ENCODE measurements around the gene NDUFV3. TPM values are rescaled to one million over a fixed set of nuclear protein-coding genes. Genes with fewer than 3 reads are reported as not detected.

Gene NDUFV3
- polyA plus RNA-seq, 1 of the 3 experiments (the other 2 are of a cell fraction) = 32.9 TPM

DNA sequence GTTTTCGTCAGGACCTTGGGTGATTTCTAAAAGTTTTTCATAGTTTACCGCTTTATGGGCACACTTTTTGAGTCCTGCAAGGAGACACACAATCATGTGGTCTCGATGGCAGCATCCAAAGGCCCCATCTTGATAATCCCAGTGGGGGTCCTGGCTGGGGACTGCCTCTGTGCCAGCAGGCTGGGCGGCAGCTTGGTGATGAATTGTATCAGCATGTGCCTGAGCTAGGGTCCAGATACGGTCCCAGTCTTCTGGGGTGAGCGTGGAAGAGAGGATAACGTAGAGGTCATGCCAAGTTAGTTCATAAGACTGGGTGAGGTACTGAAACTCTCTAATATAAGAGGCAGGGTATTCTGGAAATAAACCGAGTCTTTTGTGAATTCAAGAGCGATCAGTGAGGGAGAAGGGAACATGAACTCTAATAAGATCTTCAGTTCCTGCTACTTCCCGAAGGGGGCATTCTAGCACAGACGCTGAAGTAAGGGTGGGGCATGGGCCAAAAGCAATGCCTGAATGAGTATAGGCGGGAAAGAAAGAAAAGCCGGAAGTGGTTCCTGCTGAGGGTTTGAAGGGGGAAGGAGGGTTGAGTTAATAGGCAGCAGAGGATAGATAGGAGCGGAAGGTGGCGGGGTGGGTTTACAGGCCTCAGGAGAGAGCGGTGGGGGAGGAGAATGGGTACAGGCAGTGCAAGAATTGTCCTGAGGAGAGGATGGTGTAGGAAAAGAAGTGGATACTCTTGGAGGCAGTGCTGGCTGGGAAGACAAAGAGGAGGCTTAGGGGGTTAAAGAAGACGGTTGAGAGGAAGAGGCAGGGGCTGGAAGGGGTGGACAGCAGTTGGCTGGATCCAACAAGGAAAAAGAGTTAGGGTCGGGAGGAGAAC lies 30.7 kb downstream of the NDUFV3 start (continued):
- TF ChIP-seq, protein P1, sequence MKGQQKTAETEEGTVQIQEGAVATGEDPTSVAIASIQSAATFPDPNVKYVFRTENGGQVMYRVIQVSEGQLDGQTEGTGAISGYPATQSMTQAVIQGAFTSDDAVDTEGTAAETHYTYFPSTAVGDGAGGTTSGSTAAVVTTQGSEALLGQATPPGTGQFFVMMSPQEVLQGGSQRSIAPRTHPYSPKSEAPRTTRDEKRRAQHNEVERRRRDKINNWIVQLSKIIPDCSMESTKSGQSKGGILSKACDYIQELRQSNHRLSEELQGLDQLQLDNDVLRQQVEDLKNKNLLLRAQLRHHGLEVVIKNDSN (IDR thresholded peaks at IDR 0.05; ENCODE audit: borderline replicate concordance, low read depth) = no peak
- TF ChIP-seq MEF2A (IDR thresholded peaks at IDR 0.05; ENCODE audit: borderline replicate concordance, low read depth) (no peak), SIN3A (IDR thresholded peaks at IDR 0.05; ENCODE audit: borderline replicate concordance, low read depth, low read length) (no peak), FOXM1 (IDR thresholded peaks at IDR 0.05; ENCODE audit: low read depth) (no peak), TCF12 (IDR thresholded peaks at IDR 0.05) (no peak), POLR2AphosphoS5 (IDR thresholded peaks at IDR 0.05; ENCODE audit: low read depth, low read length) (no peak), SMC3 (IDR thresholded peaks at IDR 0.05; ENCODE audit: low read depth, low read length) (peak; percentile 77), GABPA (IDR thresholded peaks at IDR 0.05; ENCODE audit: low read depth) (peak; percentile 26; the same call in 1 of the 2 replicates), YY1 (IDR thresholded peaks at IDR 0.05; ENCODE audit: low read depth) (no peak), EP300 (IDR thresholded peaks at IDR 0.05; ENCODE audit: borderline replicate concordance in 1 of 2, low read depth in 1 of 2, low read length in 1 of 2) (no peak), MXI1 (IDR thresholded peaks at IDR 0.05; ENCODE audit: low read depth, low read length) (no peak)
- TF ChIP-seq, protein P2, sequence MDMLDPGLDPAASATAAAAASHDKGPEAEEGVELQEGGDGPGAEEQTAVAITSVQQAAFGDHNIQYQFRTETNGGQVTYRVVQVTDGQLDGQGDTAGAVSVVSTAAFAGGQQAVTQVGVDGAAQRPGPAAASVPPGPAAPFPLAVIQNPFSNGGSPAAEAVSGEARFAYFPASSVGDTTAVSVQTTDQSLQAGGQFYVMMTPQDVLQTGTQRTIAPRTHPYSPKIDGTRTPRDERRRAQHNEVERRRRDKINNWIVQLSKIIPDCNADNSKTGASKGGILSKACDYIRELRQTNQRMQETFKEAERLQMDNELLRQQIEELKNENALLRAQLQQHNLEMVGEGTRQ (IDR thresholded peaks at IDR 0.05; ENCODE audit: borderline replicate concordance, low read depth, low read length) = no peak

DNA sequence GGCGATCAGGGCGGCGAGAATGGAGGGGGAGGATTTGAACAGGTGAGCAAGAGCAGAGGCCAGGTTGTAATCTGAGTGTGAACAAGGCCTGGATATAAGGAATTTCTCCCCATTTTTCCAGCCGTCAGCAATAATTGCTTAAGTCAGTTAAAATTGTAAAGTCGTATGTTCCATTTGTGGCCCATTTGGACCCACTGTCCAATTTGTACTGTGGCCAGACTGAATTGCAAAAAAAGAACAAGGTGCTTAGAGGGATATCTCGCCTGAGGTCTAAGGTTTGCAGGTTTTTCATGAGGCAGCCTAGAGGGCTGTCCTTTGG lies 31.3 kb downstream of the NDUFV3 start:
- H3K27ac ChIP-seq (ENCODE audit: low read depth in 2 of 2, low read length in 1 of 2) = no peak overlapping the region
- no peaks in the 10 kb centered on the region for H3K9me3 ChIP-seq
- H3K9ac ChIP-seq = no peak overlapping the region
- no peaks in the 10 kb centered on the region for H3K9me2 ChIP-seq
- no peaks in the 10 kb centered on the region for H3F3A ChIP-seq (replicated peaks; ENCODE audit: insufficient read depth)
- no peaks in the 10 kb centered on the region; a peak in 2 of 4 replicates for H3K4me1 ChIP-seq (ENCODE audit: control insufficient read depth in 1 of 2, insufficient read depth in 2 of 2, low read depth in 1 of 2, low read length in 1 of 2)
- WGBS (ENCODE audit: low lambda C conversion rate) = 94% methylated on average over 6 of the region's 6 CpGs
- H4K20me1 ChIP-seq (ENCODE audit: insufficient read depth) = no peaks in the 10 kb centered on the region
- DNase-seq = no peak
- no peaks in the 10 kb centered on the region for H3K79me2 ChIP-seq (ENCODE audit: insufficient read depth)
- H3K36me3 ChIP-seq (replicated peaks in 1 of 2; ENCODE audit: control insufficient read depth in 1 of 2, insufficient read depth in 2 of 2, low read length in 1 of 2) = no peaks in the 10 kb centered on the region
- peak overlapping the region; percentile 85 for H2AFZ ChIP-seq (ENCODE audit: low read depth)
- POLR2A ChIA-PET = no interaction called here
- no peaks in the 10 kb centered on the region for H3K27me3 ChIP-seq (ENCODE audit: insufficient read depth)
- H3K4me2 ChIP-seq = no peak overlapping the region
- no peak for TF ChIP-seq CHD2 (IDR thresholded peaks at IDR 0.05; ENCODE audit: low read length, partially characterized antibody)
- no peak for TF ChIP-seq JUND (IDR thresholded peaks at IDR 0.05)
- TF ChIP-seq ELF1 (IDR thresholded peaks at IDR 0.05) = no peak
- TF ChIP-seq NRF1 (IDR thresholded peaks at IDR 0.05; ENCODE audit: low read depth, low read length) = no peak
- no peak for TF ChIP-seq FOXJ3 (CRISPR knock-in tag; IDR thresholded peaks at IDR 0.05)
- TF ChIP-seq, protein P3, sequence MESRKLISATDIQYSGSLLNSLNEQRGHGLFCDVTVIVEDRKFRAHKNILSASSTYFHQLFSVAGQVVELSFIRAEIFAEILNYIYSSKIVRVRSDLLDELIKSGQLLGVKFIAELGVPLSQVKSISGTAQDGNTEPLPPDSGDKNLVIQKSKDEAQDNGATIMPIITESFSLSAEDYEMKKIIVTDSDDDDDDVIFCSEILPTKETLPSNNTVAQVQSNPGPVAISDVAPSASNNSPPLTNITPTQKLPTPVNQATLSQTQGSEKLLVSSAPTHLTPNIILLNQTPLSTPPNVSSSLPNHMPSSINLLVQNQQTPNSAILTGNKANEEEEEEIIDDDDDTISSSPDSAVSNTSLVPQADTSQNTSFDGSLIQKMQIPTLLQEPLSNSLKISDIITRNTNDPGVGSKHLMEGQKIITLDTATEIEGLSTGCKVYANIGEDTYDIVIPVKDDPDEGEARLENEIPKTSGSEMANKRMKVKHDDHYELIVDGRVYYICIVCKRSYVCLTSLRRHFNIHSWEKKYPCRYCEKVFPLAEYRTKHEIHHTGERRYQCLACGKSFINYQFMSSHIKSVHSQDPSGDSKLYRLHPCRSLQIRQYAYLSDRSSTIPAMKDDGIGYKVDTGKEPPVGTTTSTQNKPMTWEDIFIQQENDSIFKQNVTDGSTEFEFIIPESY (IDR thresholded peaks at IDR 0.05; ENCODE audit: borderline replicate concordance, low read depth) = no peak
- no peak for TF ChIP-seq SIN3A (IDR thresholded peaks at IDR 0.05; ENCODE audit: borderline replicate concordance, low read depth, low read length)
- no peak for TF ChIP-seq YY1 (IDR thresholded peaks at IDR 0.05; ENCODE audit: low read depth)
- CTCF ChIA-PET = no interaction called here
- no peak overlapping the region for H3K4me3 ChIP-seq (ENCODE audit: low read depth in 2 of 2, low read length in 1 of 2)

All from SK-N-SH (cell line).